Type B pancreatic cell (in vitro differentiated cells): Measurements from ENCODE around the gene TRIM24. TPM values are rescaled to one million over a fixed set of nuclear protein-coding genes. Genes with fewer than 3 reads are reported as not detected.

Experiments used
- DNase-seq: peaks from one replicate; pipeline ENCODE4 v3.0.0; 2021; ENCODE audit warnings: mixed read lengths; ENCODE audit not compliant: unreplicated experiment; ENCODE audit errors: extremely low spot score
- H3K27ac Mint-ChIP-seq: 2 replicates; pipeline ENCODE4 v1.8.0; 2021; ENCODE audit warnings: mild to moderate bottlenecking, mixed read lengths
- H3K27me3 Mint-ChIP-seq: 2 replicates; pipeline ENCODE4 v1.8.0; 2021; ENCODE audit warnings: mixed read lengths
- H3K36me3 Mint-ChIP-seq: 2 replicates; pipeline ENCODE4 v1.8.0; 2021; ENCODE audit warnings: mixed read lengths
- H3K4me1 Mint-ChIP-seq: one replicate; pipeline ENCODE4 v1.8.0; 2021; ENCODE audit warnings: mixed read lengths; ENCODE audit not compliant: unreplicated experiment
- H3K4me3 Mint-ChIP-seq: 2 replicates; pipeline ENCODE4 v1.8.0; 2021; ENCODE audit warnings: mild to moderate bottlenecking, mixed read lengths
- H3K9me3 Mint-ChIP-seq: 2 replicates; pipeline ENCODE4 v1.8.0; 2021; ENCODE audit warnings: mixed read lengths
- CTCF ChIP-seq: fragments of 200-600 bp; sonication (generic); conservative IDR thresholded peaks from 2 replicates; pipeline ENCODE4 v1.5.0; 2021; ENCODE audit warnings: antibody characterized with exemption, mild to moderate bottlenecking
- total RNA-seq: library from RNA; stranded (reverse); gene quantifications from 2 replicates; pipeline ENCODE4 v1.2.1, GENCODE V29; 2021; ENCODE audit warnings: low replicate concordance

The TRIM24 gene
- total RNA-seq, 1 donor from 2014 or later: 66.8 TPM

GRCh38 chr7:138545123-138545522 is 85.1 kb downstream of the TRIM24 start:
- H3K36me3 Mint-ChIP-seq: peaks cover 74% of the 10 kb centered on the region
- H3K4me3 Mint-ChIP-seq: no peak overlapping the region
- H3K4me1 Mint-ChIP-seq: no peaks in the 10 kb centered on the region
- no peak overlapping the region for H3K27ac Mint-ChIP-seq
- no peak for DNase-seq
- no peaks in the 10 kb centered on the region for H3K27me3 Mint-ChIP-seq
- peaks cover 13% of the 10 kb centered on the region for H3K9me3 Mint-ChIP-seq
- TF ChIP-seq CTCF: no peak

DNA sequence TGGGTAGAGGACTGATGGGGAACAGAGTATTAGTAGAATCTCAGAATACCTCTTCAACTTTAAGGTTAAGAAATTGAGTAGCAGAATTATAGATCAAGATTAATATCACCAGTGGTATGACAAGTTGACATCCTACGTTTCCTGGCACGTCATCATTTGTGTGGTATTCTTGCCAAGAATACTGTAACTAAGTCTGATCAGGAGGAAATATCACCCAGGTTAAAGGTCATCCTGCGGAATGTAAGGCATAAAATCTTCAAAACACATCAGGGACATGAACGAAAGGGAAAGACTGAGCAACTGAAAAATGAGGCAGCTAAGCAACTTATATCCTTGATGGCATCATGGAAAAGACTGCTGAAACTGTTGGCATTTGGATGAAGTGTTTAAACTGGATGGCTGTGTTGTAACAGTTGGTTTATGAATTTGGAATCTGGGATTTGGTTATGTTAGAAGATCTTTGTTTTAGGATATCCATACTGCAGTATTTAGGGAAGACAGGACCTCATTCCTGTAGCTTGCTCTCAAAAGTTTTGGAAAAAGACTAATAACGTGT is 86.1 kb downstream of the TRIM24 start:
- Mint-ChIP-seq H3K27ac (no peak overlapping the region), H3K36me3 (peaks cover 76% of the 10 kb centered on the region), H3K9me3 (peaks cover 7% of the 10 kb centered on the region), H3K27me3 (no peaks in the 10 kb centered on the region), H3K4me1 (no peaks in the 10 kb centered on the region), H3K4me3 (no peak overlapping the region)
- TF ChIP-seq CTCF: no peak
- DNase-seq: no peak

DNA sequence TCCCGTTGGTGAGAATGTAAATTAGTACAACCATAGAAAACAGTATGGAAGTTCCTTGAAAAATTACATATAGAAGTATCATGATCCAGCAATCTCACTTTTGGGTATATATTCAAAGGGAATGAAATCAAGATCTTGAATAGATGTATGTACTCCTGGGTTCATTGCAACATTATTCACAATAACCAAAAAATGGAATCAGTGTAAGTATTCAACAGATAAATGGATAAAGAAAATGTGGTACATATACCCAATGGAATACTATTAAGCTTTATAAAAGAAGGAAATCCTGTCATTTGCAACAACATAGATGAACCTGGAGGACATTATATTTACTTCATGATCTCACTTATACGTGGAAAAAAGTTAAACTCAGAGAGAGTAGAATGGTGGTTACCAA is 86.8 kb downstream of the TRIM24 start:
- no peak overlapping the region for H3K27ac Mint-ChIP-seq
- no peaks in the 10 kb centered on the region for H3K4me1 Mint-ChIP-seq
- DNase-seq: no peak
- no peak for TF ChIP-seq CTCF
- H3K4me3 Mint-ChIP-seq: no peak overlapping the region
- peaks cover 7% of the 10 kb centered on the region for H3K9me3 Mint-ChIP-seq
- H3K36me3 Mint-ChIP-seq: peaks cover 75% of the 10 kb centered on the region
- H3K27me3 Mint-ChIP-seq: no peaks in the 10 kb centered on the region

DNA sequence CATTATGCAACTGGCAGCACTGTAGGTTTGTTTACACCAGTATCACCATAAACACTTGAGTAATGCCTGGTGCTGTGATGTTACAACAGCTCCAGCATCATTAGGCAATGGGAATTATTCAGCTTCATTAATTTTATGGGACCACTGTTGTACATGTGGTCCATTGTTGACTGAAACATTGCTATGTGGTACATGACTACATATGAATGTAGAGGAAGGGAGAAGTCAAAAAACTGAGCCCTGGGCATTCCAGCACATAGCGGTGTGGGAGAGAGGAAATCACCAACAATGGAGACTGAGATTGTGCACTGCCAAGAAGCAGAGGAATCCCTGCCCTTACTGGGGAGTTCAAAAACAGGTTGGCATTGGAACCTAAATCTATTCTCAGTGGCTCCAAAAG is 89.0 kb downstream of the TRIM24 start:
- TF ChIP-seq CTCF: no peak
- Mint-ChIP-seq H3K9me3 (peaks cover 7% of the 10 kb centered on the region), H3K27me3 (no peaks in the 10 kb centered on the region), H3K36me3 (peaks cover 83% of the 10 kb centered on the region), H3K27ac (no peak overlapping the region), H3K4me1 (no peaks in the 10 kb centered on the region), H3K4me3 (no peak overlapping the region)
- no peak for DNase-seq

DNA sequence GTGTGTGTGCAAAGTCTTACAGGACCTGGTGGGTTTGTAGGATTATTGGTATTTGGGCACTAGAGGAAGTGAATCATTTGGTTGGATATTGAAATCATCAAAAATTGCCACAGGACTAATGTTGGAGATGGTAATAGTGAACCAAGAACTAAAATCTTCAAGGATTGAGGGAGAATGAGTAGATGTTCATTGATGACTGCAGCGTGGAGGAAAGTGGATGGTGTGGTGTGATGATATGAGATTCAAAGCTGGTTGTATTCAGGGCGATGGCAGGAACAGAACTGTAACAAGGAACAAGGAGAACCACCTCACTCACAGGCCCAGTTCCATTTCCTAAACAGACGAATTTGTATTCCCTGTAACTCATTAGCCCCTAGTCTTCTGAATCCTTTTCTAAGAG is 90.3 kb downstream of the TRIM24 start:
- DNase-seq: no peak
- no peak overlapping the region for H3K27ac Mint-ChIP-seq
- no peaks in the 10 kb centered on the region for H3K4me1 Mint-ChIP-seq
- TF ChIP-seq CTCF: no peak
- H3K4me3 Mint-ChIP-seq: no peak overlapping the region
- no peaks in the 10 kb centered on the region for H3K27me3 Mint-ChIP-seq
- H3K36me3 Mint-ChIP-seq: peaks cover 81% of the 10 kb centered on the region
- H3K9me3 Mint-ChIP-seq: peaks cover 7% of the 10 kb centered on the region

DNA sequence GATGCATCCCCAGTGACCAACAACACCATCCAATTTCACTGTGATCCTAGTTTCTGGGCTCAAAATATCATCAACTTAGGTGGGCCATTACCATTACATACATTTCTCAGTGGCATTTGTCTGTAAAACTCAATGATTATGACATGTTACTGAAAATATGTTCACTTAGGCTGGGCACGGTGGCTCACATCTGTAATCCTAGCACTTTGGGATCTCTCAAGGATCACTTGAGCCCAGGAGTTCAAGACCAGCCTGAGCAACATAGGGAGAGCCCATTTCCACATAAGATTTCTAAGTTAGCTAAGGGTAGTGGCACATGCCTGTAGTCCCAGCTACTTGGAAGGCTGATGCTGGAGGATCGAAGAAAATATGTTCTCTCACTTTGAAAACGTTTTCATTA is 91.0 kb downstream of the TRIM24 start:
- Mint-ChIP-seq H3K27ac (no peak overlapping the region), H3K27me3 (no peaks in the 10 kb centered on the region), H3K4me1 (no peaks in the 10 kb centered on the region), H3K9me3 (peaks cover 4% of the 10 kb centered on the region), H3K4me3 (no peak overlapping the region), H3K36me3 (peaks cover 79% of the 10 kb centered on the region)
- TF ChIP-seq CTCF: no peak
- no peak for DNase-seq
